Ureter (tissue), 1 donor: ENCODE results near the gene C1QTNF8. TPM values are rescaled to one million over a fixed set of nuclear protein-coding genes. Genes with fewer than 3 reads are reported as not detected.

Experiments
- DNase-seq: peaks from one replicate; pipeline ENCODE4 v3.0.0-alpha.2; 2020; ENCODE audit warnings: low spot score
- total RNA-seq: library from RNA; stranded (reverse); gene quantifications from one replicate; pipeline ENCODE4 v1.2.4, GENCODE V29; 2023
- donor health status: DM: yes; HTN: yes; CAD: no.

Gene C1QTNF8
- total RNA-seq, 1 donor from 2014 or later = not detected

GRCh38 chr16:1077877-1078578 is 18.0 kb downstream of the C1QTNF8 start:
- DNase-seq = no peak

- DNase-seq = no peak
Observed at GRCh38 chr16:1076801-1077576, 19.1 kb downstream of the C1QTNF8 start.

- no peak for DNase-seq
Observed at GRCh38 chr16:1075546-1075945, 20.5 kb downstream of the C1QTNF8 start.

GRCh38 chr16:1074379-1074649 is 21.7 kb downstream of the C1QTNF8 start:
- no peak for DNase-seq

GRCh38 chr16:1073566-1074378 is 22.3 kb downstream of the C1QTNF8 start:
- DNase-seq = no peak

DNA sequence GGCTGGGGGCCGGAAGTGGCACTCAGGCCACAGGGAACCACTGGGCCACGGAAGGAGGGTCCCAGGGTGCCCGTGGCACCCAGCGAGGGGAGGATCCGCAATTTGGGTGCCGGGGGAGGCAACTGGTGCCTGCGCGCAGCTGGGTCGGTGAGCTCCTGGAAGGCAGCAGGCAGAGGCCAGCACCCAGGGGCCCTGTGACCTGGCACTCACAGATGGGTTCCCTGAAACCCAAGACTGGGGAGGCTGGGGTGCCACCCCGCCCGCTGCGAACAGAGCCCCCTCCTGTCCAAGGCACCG is 22.8 kb downstream of the C1QTNF8 start:
- no peak for DNase-seq

DNA sequence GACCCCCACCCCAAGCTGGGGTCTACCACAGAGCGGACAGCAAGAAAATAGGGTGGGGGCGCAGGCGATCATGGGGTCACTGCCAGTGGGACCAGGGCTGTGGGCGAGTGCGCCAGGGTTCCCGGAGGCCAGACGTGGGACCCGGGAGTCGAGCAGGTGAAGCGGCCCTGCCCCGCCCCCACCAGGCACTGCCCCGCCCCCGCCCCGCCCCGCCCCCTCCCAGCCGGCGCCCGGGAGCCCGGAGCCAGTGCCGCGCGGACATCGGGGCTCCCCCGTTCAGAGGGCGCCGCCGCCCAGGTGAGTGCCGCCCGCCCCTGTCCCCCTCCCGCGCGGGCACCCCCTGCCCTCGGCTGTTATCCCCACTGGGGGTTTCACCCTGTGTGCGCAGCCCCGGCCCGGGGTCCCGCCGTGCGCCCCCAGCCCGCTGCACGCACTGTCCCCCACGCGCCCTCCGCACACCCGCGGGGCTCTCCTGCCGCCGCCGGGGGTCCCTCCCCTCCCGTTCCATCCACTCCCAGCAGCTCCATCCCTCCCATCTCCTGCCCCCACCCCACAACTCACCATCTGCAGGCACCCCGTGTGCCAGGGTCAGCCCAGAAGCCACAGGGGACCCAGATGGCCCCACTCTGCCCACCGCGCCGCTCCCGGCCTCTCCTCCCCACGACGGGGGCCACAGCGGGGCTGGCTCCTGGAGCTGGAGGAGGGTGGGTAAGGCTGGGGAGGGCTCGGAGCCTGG is 23.4 kb downstream of the C1QTNF8 start, which contains the start of gene SSTR5:
Gene SSTR5 (plus strand): TSS at position 222 of the 736 bp plus-strand sequence. CDS start 6,122 bp downstream, outside the sequence.
- DNase-seq = no peak

DNA sequence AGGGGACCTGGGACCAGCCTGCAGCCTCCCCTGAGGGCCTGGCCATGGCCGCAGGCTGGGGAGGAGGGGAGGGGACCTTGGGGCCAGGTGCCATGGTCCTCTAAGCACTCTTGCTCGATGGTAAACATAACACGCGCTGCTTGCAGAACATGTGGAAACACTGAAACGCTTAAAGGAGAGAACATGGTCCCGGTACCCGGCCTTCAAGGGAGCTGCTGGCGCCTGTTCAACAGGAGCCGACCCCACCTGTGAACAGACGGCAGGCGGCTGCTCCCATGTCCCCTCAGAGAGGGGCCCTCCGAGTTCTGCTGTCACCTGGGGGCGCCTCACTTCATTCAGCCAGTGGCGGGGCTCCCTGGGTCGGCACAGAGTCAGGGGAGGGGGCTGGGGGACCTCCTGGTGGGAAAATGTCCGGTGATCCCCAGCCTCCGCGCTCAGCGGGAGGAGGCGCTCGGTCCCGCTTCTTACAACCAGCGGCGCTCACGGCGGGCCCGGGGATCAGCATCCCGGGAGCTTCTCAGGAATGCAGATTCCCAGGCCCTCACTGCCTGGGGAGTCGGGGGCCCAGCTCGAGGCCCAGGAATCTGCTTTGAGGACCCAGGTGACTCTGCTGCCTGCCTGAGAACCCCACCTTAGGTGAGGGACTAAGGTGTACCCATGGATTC is 24.4 kb downstream of the C1QTNF8 start:
- DNase-seq = no peak

DNA sequence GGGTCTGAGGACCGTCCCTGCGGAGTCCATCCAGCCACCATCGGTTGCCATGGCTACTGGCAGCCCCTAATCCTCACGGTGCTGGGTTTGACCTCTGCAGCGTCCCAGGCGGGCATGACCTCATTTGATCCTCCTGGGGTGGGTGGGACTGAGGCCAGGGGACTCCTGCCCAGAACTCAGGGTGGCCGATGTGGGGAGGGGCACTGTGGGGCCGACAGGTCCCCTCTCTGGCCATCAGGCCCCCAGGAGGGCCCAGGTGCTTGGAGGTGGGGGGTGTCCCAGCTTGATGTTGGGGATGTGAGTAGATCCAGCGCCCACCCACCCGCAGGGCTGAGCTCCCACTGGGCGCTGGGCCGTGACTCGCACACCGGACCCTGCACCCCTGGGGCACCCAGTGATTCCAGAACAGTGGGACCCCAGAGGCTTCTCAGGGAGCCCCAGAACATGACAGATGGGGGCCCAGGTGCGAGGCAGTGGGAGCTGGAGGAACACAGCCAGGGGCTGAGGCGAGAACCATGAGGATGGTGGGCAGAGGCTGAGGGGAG is 25.1 kb downstream of the C1QTNF8 start:
- DNase-seq = no peak

- no peak for DNase-seq
Observed at GRCh38 chr16:1070084-1070863, 25.8 kb downstream of the C1QTNF8 start.

DNA sequence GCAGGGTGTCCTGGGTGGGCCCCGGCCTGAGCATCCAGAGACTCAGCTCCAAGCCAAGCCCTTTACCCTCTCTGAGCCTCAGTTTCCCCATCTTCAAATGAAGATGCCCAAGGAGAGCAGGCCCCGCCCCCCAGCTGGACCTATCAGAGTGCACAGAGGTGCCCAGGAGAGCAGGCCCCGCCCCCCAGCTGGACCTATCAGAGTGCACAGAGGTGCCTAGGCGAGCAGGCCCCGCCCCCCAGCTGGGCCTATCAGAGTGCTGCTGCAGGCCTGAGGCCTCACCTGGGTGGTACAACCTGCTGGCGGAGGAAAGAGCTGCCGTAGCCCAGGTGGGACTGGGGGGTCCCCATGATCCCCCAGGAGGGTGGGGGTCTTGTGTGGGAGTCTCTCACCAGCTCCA is 26.9 kb downstream of the C1QTNF8 start:
- DNase-seq = no peak

GRCh38 chr16:1068451-1068850 is 27.6 kb downstream of the C1QTNF8 start:
- DNase-seq = no peak

GRCh38 chr16:1067629-1068028 is 28.4 kb downstream of the C1QTNF8 start:
- no peak for DNase-seq

DNA sequence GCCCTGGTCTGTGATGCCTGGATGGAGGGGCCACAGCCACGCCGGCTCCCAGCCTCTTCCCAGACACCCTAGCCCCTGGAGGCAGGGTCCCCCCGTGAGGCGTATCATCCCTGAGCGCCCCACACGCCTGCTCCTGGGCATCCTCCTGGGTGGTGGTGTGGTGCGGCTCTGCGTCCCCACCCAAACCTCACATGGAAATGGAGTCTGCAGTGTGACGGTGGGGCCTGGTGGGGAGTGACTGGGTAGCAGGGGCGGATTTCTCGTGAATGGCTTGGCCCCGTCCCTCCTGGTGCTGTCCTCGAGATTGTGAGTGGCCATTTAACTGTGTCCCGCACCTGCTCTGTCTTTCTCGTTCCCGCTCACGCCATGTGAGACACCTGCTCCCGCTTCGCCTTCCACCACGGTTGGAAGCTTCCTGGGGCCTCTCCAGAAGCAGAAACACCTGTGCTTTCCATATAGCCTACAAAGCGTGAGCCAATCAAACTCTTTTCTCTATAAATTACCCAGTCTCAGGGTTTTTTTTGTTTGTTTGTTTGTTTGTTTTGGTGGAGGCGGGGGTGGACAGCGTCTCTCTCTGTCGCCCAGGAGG is 29.4 kb downstream of the C1QTNF8 start:
- DNase-seq = no peak

DNA sequence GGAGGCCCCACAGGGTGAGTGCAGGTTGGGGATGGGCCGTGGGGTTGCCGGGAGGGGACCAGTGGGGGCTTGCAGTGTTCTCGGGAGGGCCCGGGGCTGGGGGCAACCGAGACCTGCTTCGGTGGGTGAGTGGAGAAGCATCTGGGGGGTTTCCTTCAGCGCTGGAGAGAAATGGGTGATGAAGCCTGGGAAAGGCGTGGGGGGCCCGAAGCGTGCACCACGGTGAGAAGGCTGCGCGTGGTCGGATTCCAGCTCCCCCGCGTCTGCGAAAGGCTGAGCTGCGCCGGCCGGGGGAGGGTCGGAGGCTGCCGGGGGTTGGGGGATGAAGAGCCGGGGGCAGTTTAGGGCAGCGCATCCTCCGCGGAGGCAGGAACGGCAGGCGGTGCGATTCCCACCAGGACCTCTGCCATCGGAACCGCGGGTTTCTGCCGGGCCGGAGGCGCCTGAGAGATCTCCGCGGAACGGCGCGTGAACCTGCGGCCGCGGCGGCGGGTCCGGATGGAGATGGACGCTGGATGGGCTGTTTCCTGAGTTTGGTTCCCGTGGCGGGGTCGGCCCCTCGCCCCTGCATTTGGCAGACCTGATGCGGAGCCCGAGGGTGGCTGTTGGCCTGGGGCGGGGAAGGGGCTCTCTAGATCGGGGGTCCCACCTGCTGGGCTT is 30.4 kb downstream of the C1QTNF8 start:
- no peak for DNase-seq

GRCh38 chr16:1063728-1064127 is 32.3 kb downstream of the C1QTNF8 start:
- DNase-seq = no peak

DNA sequence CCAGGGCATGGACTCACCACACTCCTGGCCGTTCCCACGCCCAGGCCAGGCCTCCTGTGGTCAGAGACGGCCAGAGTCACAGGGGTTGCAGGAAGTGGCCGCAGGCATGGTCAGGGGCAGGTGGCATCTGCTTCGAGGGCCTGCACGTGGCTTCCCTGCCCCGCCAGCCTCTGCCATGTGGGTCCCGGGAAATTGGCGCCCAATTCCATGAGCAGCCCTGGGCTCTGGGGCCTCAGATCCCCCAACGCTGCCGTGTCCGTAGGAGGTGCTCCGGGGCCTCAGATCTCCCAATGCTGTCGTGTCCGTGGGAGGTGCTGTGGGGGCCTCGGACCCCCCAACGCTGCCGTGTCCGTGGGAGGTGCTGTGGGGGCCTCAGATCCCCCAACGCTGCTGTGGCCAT is 33.1 kb downstream of the C1QTNF8 start:
- DNase-seq = no peak

DNA sequence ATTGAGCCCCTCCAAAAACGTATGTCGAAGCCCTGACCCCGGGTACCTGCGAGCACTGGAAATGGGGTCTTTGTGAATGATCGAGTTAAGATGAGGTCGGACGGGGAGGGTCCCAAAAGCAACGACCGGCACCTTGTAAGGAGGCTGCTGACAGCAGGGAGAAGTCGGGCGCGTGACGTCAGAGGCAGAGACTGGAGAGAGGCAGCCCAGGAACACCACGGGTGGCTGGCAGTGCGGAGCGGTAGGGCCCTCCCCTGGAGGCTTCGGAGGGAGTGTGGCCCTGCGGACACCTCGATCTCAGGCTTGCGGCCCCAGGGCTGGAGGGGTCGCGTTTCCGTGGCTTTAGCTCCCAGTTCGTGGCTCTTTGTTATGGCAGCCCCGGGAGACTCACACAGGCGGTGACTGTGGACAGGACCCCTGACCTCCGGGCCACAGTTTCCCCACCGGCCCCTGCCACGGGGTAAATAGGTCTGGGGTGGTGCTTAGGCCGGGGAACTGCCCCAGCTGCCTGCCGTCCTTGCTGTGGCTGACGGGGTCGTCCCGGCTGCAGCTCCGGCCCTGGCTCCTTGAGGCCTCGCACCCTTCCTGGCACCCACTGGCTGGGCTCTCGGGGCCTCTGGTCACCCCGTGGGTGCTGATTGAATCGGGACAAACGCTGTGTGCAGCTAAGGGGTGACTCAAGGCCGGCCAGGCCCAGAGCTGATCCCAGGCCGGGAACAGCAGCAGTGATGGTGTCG is 34.1 kb downstream of the C1QTNF8 start:
- no peak for DNase-seq
